OCI-LY7 (cell line): ENCODE data around the gene HHEX.

ENCODE experiments used
- EZH2phosphoT487 ChIP-seq: fragments of 200-600 bp; sonication (generic); IDR thresholded peaks from 2 replicates; pipeline ENCODE4 v1.6.1; 2018; ENCODE audit warnings: low read depth, borderline replicate concordance, mild to moderate bottlenecking, mixed run types, antibody characterized with exemption, low read length, moderate library complexity, mixed read lengths
- TF ChIP-seq, protein P1 (sequence below): fragments of 200-600 bp; sonication (generic); conservative IDR thresholded peaks from 2 replicates; pipeline ENCODE4 v1.5.1; 2014; ENCODE audit warnings: mild to moderate bottlenecking, antibody characterized with exemption, low read length, moderate library complexity, mixed read lengths

DNA sequence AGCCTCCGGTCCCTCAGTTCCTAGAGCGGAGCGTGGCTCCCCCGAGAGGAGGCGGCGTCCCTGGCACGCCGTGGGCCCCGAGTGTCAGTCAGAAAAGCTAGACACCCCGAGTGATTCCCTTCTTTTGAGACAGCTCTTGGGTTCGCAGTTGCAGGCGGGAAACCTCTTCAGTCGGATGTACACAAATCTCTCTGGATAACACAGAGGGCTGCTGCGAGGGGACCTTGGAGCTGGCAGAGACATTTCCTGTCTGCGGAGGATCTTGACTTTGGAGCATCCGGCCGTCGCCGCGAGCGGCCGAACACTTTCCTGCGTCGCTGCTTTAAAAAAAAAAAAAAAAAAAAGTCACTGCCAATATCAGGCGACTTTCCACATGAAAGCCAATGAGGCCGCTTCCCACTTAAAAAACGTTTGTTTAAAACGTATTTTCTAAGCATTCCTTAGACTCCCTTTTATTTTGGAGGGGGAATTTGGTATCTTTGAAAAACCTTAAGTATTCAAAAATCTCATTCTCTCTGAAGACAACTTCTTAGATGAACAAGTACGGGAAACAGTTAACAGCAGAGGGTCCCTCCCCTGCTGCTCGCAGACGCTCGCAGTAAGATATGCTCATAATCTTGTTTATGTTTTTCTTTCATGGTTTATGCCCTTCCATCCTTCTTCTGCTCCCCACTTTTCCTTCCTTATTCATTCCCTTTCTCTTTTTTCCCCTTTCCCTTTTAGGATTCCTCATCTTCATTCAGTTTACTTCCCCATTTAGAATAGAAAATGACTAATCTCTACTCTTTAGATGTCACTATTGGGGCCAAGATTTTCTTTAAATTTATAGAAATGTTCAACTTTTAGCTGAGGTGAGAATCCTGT, 10.0 kb downstream of the HHEX start:
- TF ChIP-seq, protein P1, sequence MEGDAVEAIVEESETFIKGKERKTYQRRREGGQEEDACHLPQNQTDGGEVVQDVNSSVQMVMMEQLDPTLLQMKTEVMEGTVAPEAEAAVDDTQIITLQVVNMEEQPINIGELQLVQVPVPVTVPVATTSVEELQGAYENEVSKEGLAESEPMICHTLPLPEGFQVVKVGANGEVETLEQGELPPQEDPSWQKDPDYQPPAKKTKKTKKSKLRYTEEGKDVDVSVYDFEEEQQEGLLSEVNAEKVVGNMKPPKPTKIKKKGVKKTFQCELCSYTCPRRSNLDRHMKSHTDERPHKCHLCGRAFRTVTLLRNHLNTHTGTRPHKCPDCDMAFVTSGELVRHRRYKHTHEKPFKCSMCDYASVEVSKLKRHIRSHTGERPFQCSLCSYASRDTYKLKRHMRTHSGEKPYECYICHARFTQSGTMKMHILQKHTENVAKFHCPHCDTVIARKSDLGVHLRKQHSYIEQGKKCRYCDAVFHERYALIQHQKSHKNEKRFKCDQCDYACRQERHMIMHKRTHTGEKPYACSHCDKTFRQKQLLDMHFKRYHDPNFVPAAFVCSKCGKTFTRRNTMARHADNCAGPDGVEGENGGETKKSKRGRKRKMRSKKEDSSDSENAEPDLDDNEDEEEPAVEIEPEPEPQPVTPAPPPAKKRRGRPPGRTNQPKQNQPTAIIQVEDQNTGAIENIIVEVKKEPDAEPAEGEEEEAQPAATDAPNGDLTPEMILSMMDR = no peak
- no peak for TF ChIP-seq EZH2phosphoT487
